Activated T-cell treated with anti-CD3 and anti-CD28 coated beads, Interleukin-2, amount 50 U/mL, for 24 hours (primary cell): ENCODE results near the gene UST.

Experiments used
- DNase-seq: peaks from one replicate; pipeline ENCODE4 v3.0.0-alpha.2; 2020
- H3K27ac Mint-ChIP-seq: 2 replicates; pipeline ENCODE4 v1.8.0; 2020; ENCODE audit warnings: mild to moderate bottlenecking, mixed read lengths
- H3K27me3 Mint-ChIP-seq: 2 replicates; pipeline ENCODE4 v1.8.0; 2020; ENCODE audit warnings: mixed read lengths
- H3K36me3 Mint-ChIP-seq: 2 replicates; pipeline ENCODE4 v1.8.0; 2020; ENCODE audit warnings: low read depth, mixed read lengths
- H3K4me1 Mint-ChIP-seq: 2 replicates; pipeline ENCODE4 v1.8.0; 2020; ENCODE audit warnings: low read depth, mixed read lengths
- H3K4me3 Mint-ChIP-seq: 2 replicates; pipeline ENCODE4 v1.8.0; 2020; ENCODE audit warnings: mild to moderate bottlenecking, moderate library complexity, mixed read lengths
- H3K9me3 Mint-ChIP-seq: 2 replicates; pipeline ENCODE4 v1.8.0; 2020; ENCODE audit warnings: mixed read lengths

Gene UST

GRCh38 chr6:148716811-148717210 is 30.0 kb upstream of the UST start:
- Mint-ChIP-seq H3K36me3 (no peaks in the 10 kb centered on the region), H3K27me3 (peaks cover 22% of the 10 kb centered on the region), H3K9me3 (peaks cover 3% of the 10 kb centered on the region), H3K4me1 (peaks cover 8% of the 10 kb centered on the region), H3K27ac (no peak overlapping the region), H3K4me3 (no peak overlapping the region)
- DNase-seq, result no peak

GRCh38 chr6:148720406-148720805 is 26.4 kb upstream of the UST start:
- Mint-ChIP-seq H3K4me3 (no peak overlapping the region), H3K27me3 (peaks cover 34% of the 10 kb centered on the region), H3K36me3 (no peaks in the 10 kb centered on the region), H3K4me1 (no peaks in the 10 kb centered on the region), H3K27ac (no peak overlapping the region), H3K9me3 (peaks cover 4% of the 10 kb centered on the region)
- no peak for DNase-seq

GRCh38 chr6:148720897-148721296 is 25.9 kb upstream of the UST start:
- Mint-ChIP-seq H3K27ac (no peak overlapping the region), H3K36me3 (no peaks in the 10 kb centered on the region), H3K4me1 (no peaks in the 10 kb centered on the region), H3K27me3 (peaks cover 34% of the 10 kb centered on the region), H3K4me3 (no peak overlapping the region), H3K9me3 (peaks cover 4% of the 10 kb centered on the region)
- DNase-seq, result no peak

- DNase-seq, result no peak
- peaks cover 40% of the 10 kb centered on the region for H3K27me3 Mint-ChIP-seq
- H3K4me3 Mint-ChIP-seq, result no peak overlapping the region
- no peak overlapping the region for H3K27ac Mint-ChIP-seq
- no peaks in the 10 kb centered on the region for H3K4me1 Mint-ChIP-seq
- peaks cover 7% of the 10 kb centered on the region for H3K9me3 Mint-ChIP-seq
- no peaks in the 10 kb centered on the region for H3K36me3 Mint-ChIP-seq
These were observed 23.3 kb upstream of the UST start for GRCh38 chr6:148723484-148723883.

- Mint-ChIP-seq H3K4me1 (no peaks in the 10 kb centered on the region), H3K27ac (no peak overlapping the region), H3K27me3 (peaks cover 34% of the 10 kb centered on the region), H3K36me3 (no peaks in the 10 kb centered on the region), H3K9me3 (peaks cover 7% of the 10 kb centered on the region), H3K4me3 (no peak overlapping the region)
- no peak for DNase-seq
These were observed 22.4 kb upstream of the UST start for GRCh38 chr6:148724428-148724827.

- H3K27ac Mint-ChIP-seq, result no peak overlapping the region
- no peak for DNase-seq
- peaks cover 15% of the 10 kb centered on the region for H3K27me3 Mint-ChIP-seq
- H3K9me3 Mint-ChIP-seq, result peaks cover 7% of the 10 kb centered on the region
- no peaks in the 10 kb centered on the region for H3K4me1 Mint-ChIP-seq
- no peak overlapping the region for H3K4me3 Mint-ChIP-seq
- H3K36me3 Mint-ChIP-seq, result no peaks in the 10 kb centered on the region
These were observed 19.7 kb upstream of the UST start for GRCh38 chr6:148727104-148727503.

GRCh38 chr6:148735989-148736388 is 10.8 kb upstream of the UST start:
- no peaks in the 10 kb centered on the region for H3K27me3 Mint-ChIP-seq
- H3K4me3 Mint-ChIP-seq, result no peak overlapping the region
- no peak overlapping the region for H3K27ac Mint-ChIP-seq
- no peaks in the 10 kb centered on the region for H3K9me3 Mint-ChIP-seq
- DNase-seq, result no peak
- no peaks in the 10 kb centered on the region for H3K36me3 Mint-ChIP-seq
- no peaks in the 10 kb centered on the region for H3K4me1 Mint-ChIP-seq

- Mint-ChIP-seq H3K4me1 (no peaks in the 10 kb centered on the region), H3K4me3 (no peak overlapping the region), H3K9me3 (no peaks in the 10 kb centered on the region), H3K27me3 (no peaks in the 10 kb centered on the region), H3K27ac (no peak overlapping the region), H3K36me3 (no peaks in the 10 kb centered on the region)
- DNase-seq, result no peak
These were observed 9.9 kb upstream of the UST start for GRCh38 chr6:148736774-148737412.

- Mint-ChIP-seq H3K27me3 (no peaks in the 10 kb centered on the region), H3K4me3 (no peak overlapping the region), H3K27ac (no peak overlapping the region), H3K4me1 (no peaks in the 10 kb centered on the region), H3K9me3 (no peaks in the 10 kb centered on the region), H3K36me3 (no peaks in the 10 kb centered on the region)
- DNase-seq, result no peak
These were observed 9.0 kb upstream of the UST start for GRCh38 chr6:148737806-148738205.

- no peak overlapping the region for H3K4me3 Mint-ChIP-seq
- H3K9me3 Mint-ChIP-seq, result no peaks in the 10 kb centered on the region
- H3K36me3 Mint-ChIP-seq, result no peaks in the 10 kb centered on the region
- no peak overlapping the region for H3K27ac Mint-ChIP-seq
- H3K27me3 Mint-ChIP-seq, result peaks cover 8% of the 10 kb centered on the region
- no peaks in the 10 kb centered on the region for H3K4me1 Mint-ChIP-seq
- no peak for DNase-seq
These were observed 7.6 kb upstream of the UST start for GRCh38 chr6:148738946-148739821.

- no peak overlapping the region for H3K4me3 Mint-ChIP-seq
- no peaks in the 10 kb centered on the region for H3K9me3 Mint-ChIP-seq
- peaks cover 9% of the 10 kb centered on the region for H3K27me3 Mint-ChIP-seq
- H3K36me3 Mint-ChIP-seq, result no peaks in the 10 kb centered on the region
- no peak overlapping the region for H3K27ac Mint-ChIP-seq
- DNase-seq, result no peak
- no peaks in the 10 kb centered on the region for H3K4me1 Mint-ChIP-seq
These were observed 7.1 kb upstream of the UST start for GRCh38 chr6:148739822-148740128.

- Mint-ChIP-seq H3K4me3 (no peak overlapping the region), H3K9me3 (no peaks in the 10 kb centered on the region)
These were observed 3.4 kb upstream of the UST start for GRCh38 chr6:148743476-148743875.

GRCh38 chr6:148745926-148746325 is 904 bp upstream of the UST start:
- DNase-seq, result no peak
- Mint-ChIP-seq H3K27ac (no peak overlapping the region), H3K4me1 (peaks cover 24% of the 10 kb centered on the region), H3K27me3 (peaks cover 58% of the 10 kb centered on the region), H3K4me3 (peak overlapping the region; percentile 87), H3K9me3 (no peaks in the 10 kb centered on the region), H3K36me3 (peaks cover 1% of the 10 kb centered on the region)

More at GRCh38 chr6:148743476-148743875, 3.4 kb upstream of the UST start:
- peaks cover 36% of the 10 kb centered on the region for H3K27me3 Mint-ChIP-seq
- H3K27ac Mint-ChIP-seq, result no peak overlapping the region
- H3K36me3 Mint-ChIP-seq, result peaks cover 1% of the 10 kb centered on the region
- no peak for DNase-seq
- peaks cover 13% of the 10 kb centered on the region for H3K4me1 Mint-ChIP-seq

GRCh38 chr6:148747145-148747470 is 278 bp downstream of the UST start:
- H3K27me3 Mint-ChIP-seq, result peaks cover 63% of the 10 kb centered on the region
- H3K4me1 Mint-ChIP-seq, result peaks cover 24% of the 10 kb centered on the region
- H3K4me3 Mint-ChIP-seq, result peak overlapping the region; percentile 87
- H3K27ac Mint-ChIP-seq, result no peak overlapping the region
- DNase-seq, result peak; percentile 62
- H3K9me3 Mint-ChIP-seq, result no peaks in the 10 kb centered on the region
- H3K36me3 Mint-ChIP-seq, result peaks cover 1% of the 10 kb centered on the region

GRCh38 chr6:148747471-148748165 is 788 bp downstream of the UST start:
- DNase-seq, result peak; percentile 63

More at GRCh38 chr6:148747471-148748165, 788 bp downstream of the UST start:
- Mint-ChIP-seq H3K9me3 (no peaks in the 10 kb centered on the region), H3K4me3 (peak overlapping the region; percentile 74), H3K36me3 (peaks cover 1% of the 10 kb centered on the region), H3K4me1 (peaks cover 24% of the 10 kb centered on the region), H3K27me3 (peaks cover 67% of the 10 kb centered on the region), H3K27ac (no peak overlapping the region)
